Activated CD8-positive, alpha-beta memory T cell treated with anti-CD3 and anti-CD28 coated beads, Interleukin-2, amount 50 U/mL, for 48 hours (primary cell): ENCODE measurements around the gene NPC2.
"Not testable (repeated sequence)": the region's sequence is repeated elsewhere in the genome, so short reads cannot be mapped to it uniquely, and the experiment has no call there.

Experiments
- DNase-seq: peaks from one replicate; pipeline ENCODE4 v3.0.0-alpha.2; 2020

NPC2 gene

GRCh38 chr14:74492776-74493342, at the start of gene NPC2:
NPC2 (minus strand) TSS chr14:74493305; CDS start chr14:74493274, 31 bp downstream.
- no peak for DNase-seq

- DNase-seq = no peak
Observed at GRCh38 chr14:74542056-74542685, 49.1 kb upstream of the NPC2 start.

DNA sequence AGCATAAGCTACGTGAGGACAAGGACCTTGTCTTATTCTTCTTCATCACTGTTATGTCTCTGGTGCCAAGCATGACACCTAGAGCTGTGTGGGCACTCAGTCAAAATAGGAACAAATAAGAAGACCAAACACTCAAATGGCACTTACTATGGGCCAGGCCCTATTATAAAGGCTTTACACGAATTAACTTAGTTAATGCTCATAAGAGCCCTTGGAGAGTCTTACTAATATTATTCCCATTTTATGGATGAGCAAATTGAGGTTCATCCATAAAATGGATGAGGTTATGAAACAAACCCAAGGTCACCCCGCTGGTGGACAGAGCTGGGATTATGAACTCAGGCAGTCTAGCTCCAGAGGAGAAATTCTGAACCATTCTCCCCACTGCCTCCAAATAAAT, 48.1 kb upstream of the NPC2 start:
- DNase-seq = no peak

GRCh38 chr14:74539503-74539902, 46.4 kb upstream of the NPC2 start:
- no peak for DNase-seq

- no peak for DNase-seq
Observed at GRCh38 chr14:74538411-74539391, 45.6 kb upstream of the NPC2 start.

DNA sequence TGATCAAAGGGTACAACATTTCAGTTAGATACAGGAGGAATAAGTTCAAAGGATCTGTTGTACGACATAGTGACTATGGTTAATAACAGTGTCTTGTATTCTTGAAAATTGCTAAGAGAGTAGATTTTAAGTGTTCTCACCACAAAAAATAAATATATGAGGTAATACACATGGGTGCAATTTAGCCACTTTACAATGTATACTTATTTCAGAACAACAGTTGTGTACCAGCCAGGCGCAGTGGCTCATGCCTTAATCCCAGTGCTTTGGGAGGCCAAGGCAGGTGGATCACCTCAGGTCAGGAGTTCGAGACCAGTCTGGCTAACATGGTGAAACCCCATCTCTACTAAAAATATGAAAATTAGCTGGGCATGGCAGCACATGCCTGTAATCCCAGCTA, 43.2 kb upstream of the NPC2 start:
- DNase-seq = not testable (repeated sequence)

DNA sequence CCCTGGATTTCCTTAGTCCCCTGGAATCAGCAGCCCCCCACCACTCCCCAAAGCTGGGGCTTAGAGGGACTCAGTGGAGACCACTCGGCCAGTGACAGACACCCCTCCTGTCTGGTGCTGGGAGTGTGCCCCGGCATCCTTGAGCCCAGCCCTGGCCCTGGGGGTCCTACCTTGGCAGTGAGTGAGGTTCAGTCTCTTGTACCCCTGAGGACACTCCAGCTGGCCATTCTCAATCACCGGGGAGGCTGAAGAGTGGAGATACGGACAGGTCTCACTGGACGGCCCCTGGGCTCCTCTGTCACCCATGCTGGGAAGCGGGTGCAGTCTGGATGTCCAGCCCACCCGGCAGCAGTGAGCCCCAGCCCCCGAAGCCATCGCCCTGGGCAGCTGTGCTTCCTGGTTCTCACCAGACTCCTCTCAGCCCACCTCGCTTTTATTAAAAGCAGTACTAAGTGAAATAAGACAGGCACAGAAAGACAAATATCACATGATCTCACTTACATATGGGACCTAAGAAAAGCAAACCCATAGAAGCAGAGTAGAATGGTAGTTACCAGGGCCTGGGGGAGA, 42.7 kb upstream of the NPC2 start:
- no peak for DNase-seq

DNA sequence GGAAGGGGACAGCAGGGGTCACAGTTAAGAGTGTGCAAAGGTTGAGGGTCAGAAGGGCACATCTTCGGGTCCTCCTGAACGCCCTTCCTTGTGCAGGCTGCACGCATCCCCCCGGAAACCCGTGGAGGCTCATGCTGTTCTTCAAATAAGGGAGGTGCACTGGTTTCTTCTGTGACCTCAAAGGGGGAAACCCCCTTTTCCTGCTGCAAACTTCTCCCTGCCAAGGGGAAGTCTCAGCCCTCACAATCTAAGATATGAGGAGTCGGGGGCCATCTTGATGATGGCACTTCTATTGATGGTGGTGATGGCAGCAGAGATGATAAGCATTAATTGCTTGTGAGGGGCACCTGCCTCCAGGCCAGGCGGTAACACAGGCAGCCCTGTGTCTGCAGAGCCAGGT, 40.5 kb upstream of the NPC2 start:
- no peak for DNase-seq

DNA sequence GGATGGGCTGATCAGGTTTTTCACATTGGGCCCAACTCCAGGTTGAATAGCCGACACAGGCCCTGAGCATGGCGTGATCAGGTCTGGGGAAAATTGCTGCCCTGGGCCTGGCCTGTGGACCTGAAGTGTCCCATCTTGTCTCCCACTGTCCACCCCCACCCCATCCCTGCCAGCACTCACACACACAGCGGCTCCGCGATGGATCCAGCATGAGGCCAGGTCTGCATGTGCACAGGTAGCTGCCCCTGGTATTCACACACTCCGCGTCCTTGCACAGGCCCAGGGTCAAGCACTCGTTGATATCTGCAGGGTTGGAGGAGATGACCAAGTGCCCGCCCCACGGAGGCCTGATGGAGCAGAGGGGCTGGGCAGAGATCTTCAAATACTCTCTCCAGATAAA, 39.1 kb upstream of the NPC2 start:
- no peak for DNase-seq

GRCh38 chr14:74531467-74531866, 38.4 kb upstream of the NPC2 start:
- DNase-seq = no peak

GRCh38 chr14:74531006-74531405, 37.9 kb upstream of the NPC2 start:
- no peak for DNase-seq

DNA sequence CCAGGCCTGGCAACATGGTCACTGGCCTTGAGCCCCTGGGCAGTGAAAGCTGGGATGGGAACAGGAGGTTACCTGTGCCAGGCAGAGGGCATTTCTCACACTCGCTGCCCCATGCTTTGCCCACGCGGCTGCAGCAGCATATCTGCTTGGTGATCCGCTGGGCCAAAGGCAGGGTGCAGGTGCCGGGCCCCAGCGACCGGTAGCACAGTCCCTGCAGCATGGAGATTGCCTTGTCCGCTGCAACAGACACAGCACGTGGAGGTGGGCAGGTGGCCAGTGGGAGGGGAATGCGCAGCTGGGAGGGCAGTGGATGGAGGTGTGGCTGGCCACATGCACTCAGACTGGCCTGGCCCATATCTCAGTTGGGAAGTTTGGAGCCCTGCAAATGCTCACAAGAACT, 35.8 kb upstream of the NPC2 start:
- DNase-seq = no peak

- no peak for DNase-seq
Observed at GRCh38 chr14:74528406-74528805, 35.3 kb upstream of the NPC2 start.

- DNase-seq = no peak
Observed at GRCh38 chr14:74527736-74528280, 34.7 kb upstream of the NPC2 start.

- no peak for DNase-seq
Observed at GRCh38 chr14:74526854-74527585, 33.9 kb upstream of the NPC2 start.

DNA sequence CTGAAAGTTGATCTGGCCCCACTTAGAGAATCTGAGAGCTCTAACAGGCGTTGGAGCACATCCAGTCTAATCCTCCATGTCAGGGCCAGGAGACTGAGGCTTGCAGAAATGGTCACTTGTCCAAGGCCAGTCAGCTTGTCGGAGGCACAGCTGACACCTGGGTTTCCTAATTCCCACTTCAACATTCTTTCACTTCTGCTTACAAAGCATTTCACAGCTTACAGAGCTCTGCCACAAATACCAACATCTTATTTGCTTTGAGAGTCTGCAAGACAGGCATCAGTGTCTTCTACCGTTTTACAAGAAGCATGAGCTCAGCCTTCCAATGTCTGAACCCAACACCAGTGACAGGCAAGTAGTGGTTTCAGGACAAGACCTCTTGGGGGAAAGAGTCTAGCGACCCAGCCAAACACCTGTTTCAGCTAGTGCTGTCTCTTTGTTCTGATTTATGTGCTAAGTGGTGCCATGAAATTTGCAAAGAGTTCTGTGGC, 32.3 kb upstream of the NPC2 start:
- no peak for DNase-seq

GRCh38 chr14:74524812-74525135, 31.7 kb upstream of the NPC2 start:
- no peak for DNase-seq

GRCh38 chr14:74524076-74524811, 31.1 kb upstream of the NPC2 start:
- no peak for DNase-seq

DNA sequence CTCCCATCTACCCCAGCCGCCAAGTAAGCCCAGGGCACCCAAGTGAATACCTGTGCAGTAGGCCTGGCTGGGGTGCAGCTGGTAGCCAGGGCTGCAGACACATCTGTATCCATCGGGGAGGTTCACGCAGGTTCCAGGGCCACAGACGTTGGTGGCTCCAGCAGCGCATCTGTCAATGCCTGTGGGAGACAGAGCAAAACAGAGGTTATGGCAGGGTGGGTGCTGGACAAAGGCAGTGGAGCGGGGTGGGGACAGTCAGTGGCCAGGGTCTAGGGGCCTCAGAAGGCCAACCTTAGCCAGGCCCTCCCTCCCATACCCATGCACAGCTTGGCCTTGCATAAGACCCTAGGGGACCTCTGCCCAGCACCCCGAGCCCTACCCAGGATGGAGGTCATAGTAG, 29.6 kb upstream of the NPC2 start:
- no peak for DNase-seq

DNA sequence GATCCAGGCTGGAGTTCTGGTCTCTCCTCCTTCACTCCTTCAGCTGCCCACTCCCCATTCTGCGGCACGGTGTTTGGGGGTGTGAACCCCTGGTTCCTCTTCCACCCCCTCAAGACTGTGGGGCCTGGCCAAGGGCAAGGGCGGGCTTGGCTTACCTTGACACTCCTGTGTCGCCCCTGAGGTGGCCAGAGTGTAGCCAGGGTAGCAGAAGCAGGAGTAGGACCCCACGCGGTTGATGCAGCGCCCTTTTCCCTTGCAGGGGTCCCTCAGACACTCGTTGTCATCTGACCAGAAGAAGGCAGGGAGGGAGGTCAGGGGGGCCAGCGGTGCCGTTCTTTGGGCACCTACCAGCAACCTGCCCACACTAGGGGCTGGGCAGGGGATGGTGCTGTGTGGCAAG, 28.7 kb upstream of the NPC2 start:
- no peak for DNase-seq

GRCh38 chr14:74519316-74520074, 26.4 kb upstream of the NPC2 start:
- DNase-seq = no peak
